Fibroblast of lung (primary cell): Measurements from ENCODE around the gene GLRB.

Source experiments
- EZH2 ChIP-seq: IDR thresholded peaks from 2 replicates; pipeline ENCODE4 v1.5.1; 2012; ENCODE audit warnings: low read length, control low read depth, mild to moderate bottlenecking; ENCODE audit errors: missing control alignments
- TF ChIP-seq, protein P1 (sequence below), 2 donors: IDR thresholded peaks in 1 of 2; conservative IDR thresholded peaks in 1 of 2; 1 replicate in 1 of 2; 2 replicates in 1 of 2; pipeline ENCODE4 v1.5.1; 2011 to 2012; ENCODE audit warnings: low read length in 2 of 2, control low read depth in 1 of 2, inconsistent platforms in 1 of 2, low read depth in 1 of 2, mild to moderate bottlenecking in 1 of 2

DNA sequence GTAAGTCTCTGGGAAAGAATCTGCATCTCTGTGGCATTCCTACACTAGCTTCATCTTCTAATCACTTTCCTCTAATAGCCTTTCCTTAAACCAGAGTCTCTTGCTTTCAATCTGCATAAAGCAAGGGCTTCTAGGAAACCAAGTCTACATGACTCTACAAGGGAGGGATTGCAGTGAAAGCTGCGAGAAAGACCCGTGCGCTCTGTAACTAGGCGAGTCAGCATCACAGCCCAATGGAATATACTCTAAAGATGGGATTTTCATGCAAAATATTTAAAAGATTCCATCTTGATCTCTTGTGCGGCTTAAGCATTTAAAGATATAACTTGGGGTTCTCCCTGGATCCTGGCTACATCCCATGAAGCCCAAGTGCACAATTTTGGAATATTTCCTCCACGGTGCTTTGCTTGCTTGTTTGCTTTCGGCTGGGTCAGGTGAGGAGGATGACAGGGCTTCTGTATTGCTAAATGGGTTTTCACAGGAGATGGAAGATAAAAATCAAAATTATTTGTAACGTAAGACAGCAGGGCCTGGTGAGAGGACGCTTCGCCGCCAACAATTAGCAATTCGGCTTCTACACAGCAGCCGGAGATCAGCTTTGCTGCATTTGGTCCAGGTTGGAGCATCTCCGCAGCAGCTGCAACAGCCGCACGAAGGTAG, 143.9 kb downstream of the GLRB start:
- TF ChIP-seq, protein P1, sequence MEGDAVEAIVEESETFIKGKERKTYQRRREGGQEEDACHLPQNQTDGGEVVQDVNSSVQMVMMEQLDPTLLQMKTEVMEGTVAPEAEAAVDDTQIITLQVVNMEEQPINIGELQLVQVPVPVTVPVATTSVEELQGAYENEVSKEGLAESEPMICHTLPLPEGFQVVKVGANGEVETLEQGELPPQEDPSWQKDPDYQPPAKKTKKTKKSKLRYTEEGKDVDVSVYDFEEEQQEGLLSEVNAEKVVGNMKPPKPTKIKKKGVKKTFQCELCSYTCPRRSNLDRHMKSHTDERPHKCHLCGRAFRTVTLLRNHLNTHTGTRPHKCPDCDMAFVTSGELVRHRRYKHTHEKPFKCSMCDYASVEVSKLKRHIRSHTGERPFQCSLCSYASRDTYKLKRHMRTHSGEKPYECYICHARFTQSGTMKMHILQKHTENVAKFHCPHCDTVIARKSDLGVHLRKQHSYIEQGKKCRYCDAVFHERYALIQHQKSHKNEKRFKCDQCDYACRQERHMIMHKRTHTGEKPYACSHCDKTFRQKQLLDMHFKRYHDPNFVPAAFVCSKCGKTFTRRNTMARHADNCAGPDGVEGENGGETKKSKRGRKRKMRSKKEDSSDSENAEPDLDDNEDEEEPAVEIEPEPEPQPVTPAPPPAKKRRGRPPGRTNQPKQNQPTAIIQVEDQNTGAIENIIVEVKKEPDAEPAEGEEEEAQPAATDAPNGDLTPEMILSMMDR (conservative IDR thresholded peaks at IDR 0.05 in 1 of 2, IDR thresholded peaks at IDR 0.05 in 1 of 2; ENCODE audit: low read depth in 1 of 2, low read length in 2 of 2) = no peak
- TF ChIP-seq EZH2 = no peak
